Common myeloid progenitor, CD34-positive (primary cell): ENCODE results near the gene MYH9.
A peak's percentile ranks its signal among the peaks of the same experiment; 100 is the strongest.

Experiments
- CTCF ChIA-PET: fragments of 350-600 bp; sonication (Branson Sonifier 250); formaldehyde crosslinking; loops from one replicate; lab custom pipeline; 2021; ENCODE audit warnings: antibody characterized with exemption; lab: Charles Lee
- POLR2A ChIA-PET: fragments of 350-600 bp; sonication (Branson Sonifier 250); formaldehyde crosslinking; loops from one replicate; lab custom pipeline; 2021; ENCODE audit warnings: antibody characterized with exemption; lab: Charles Lee
- DNase-seq, 3 donors: peaks; one replicate each; pipeline versions ENCODE4 v3.0.0 to v3.0.0-alpha.2; 2013
- H3K27ac ChIP-seq, 2 experiments: 1 replicate in 1 of 2; 2 replicates in 1 of 2; pipeline ENCODE4 v1.7.0; 2013; ENCODE audit warnings: inconsistent platforms in 2 of 2, low read length in 2 of 2, mild to moderate bottlenecking in 2 of 2, low read depth in 1 of 2, moderate library complexity in 1 of 2; ENCODE audit not compliant: severe bottlenecking in 2 of 2, insufficient read depth in 1 of 2, poor library complexity in 1 of 2
- H3K27me3 ChIP-seq, 5 experiments: replicated peaks in 2 of 5; 1 replicate in 3 of 5; 2 replicates in 2 of 5; pipeline versions ENCODE4 v1.6.1 to v1.7.0; 2013; ENCODE audit warnings: low read length in 4 of 5, mild to moderate bottlenecking in 2 of 5, moderate library complexity in 2 of 5, inconsistent platforms in 1 of 5; ENCODE audit not compliant: insufficient read depth in 5 of 5, control insufficient read depth in 4 of 5
- H3K36me3 ChIP-seq, 4 experiments: 1 replicate in 2 of 4; 2 replicates in 2 of 4; pipeline versions ENCODE4 v1.6.1 to v1.7.0; 2013; ENCODE audit warnings: low read length in 3 of 4, control low read depth in 1 of 4, mild to moderate bottlenecking in 1 of 4; ENCODE audit not compliant: control insufficient read depth in 4 of 4, insufficient read depth in 4 of 4
- H3K4me1 ChIP-seq, 4 experiments: 1 replicate in 3 of 4; 2 replicates in 1 of 4; pipeline versions ENCODE4 v1.6.1 to v1.7.1; 2013; ENCODE audit warnings: low read length in 3 of 4, mild to moderate bottlenecking in 3 of 4, control low read depth in 1 of 4, inconsistent platforms in 1 of 4, moderate library complexity in 1 of 4; ENCODE audit not compliant: control insufficient read depth in 4 of 4, insufficient read depth in 4 of 4; ENCODE audit errors: control extremely low read depth in 1 of 4
- H3K4me3 ChIP-seq, 7 experiments: 1 replicate in 4 of 7; 2 replicates in 3 of 7; pipeline versions ENCODE4 v1.5.1 to v1.7.0; 2013; ENCODE audit warnings: mild to moderate bottlenecking in 7 of 7, low read length in 6 of 7, moderate library complexity in 6 of 7, inconsistent platforms in 2 of 7, low read depth in 2 of 7, control low read depth in 1 of 7; ENCODE audit not compliant: insufficient read depth in 4 of 7, control insufficient read depth in 1 of 7; ENCODE audit errors: extremely low read depth in 1 of 7
- H3K9me3 ChIP-seq, 5 experiments: 1 replicate in 4 of 5; 2 replicates in 1 of 5; pipeline versions ENCODE4 v1.6.1 to v1.7.1; 2013; ENCODE audit warnings: low read length in 4 of 5, mild to moderate bottlenecking in 2 of 5, inconsistent platforms in 1 of 5, low read depth in 1 of 5, moderate library complexity in 1 of 5; ENCODE audit not compliant: control insufficient read depth in 4 of 5, insufficient read depth in 2 of 5; ENCODE audit errors: control extremely low read depth in 1 of 5
- WGBS: methylation state at CpG from one replicate; pipeline ENCODE4 v1.1.5; 2013; ENCODE audit not compliant: insufficient coverage; 5-methylcytosine and 5-hydroxymethylcytosine counted together

The MYH9 gene

DNA sequence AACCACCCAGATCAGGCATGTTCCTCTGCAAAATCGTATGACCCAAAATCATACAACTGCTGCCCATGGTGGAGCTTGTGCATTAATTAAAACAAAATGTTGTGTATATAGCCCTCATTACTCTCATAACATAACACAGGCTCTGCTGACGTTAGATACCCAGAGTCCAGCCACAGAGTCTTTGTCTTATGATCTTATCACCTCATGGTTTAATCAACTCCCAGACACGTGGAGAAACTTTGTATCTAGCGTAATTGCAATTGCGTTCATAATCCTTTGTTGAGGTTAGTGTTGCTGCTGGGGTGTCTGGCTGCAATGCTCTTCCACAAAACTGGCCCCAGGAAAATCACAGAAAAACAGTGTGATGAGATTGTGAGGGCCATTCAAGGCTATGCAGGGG lies 139.8 kb downstream of the MYH9 start:
- Histone ChIP-seq H3K27me3 (no peaks in the 10 kb centered on the region), H3K9me3 (peaks cover 0 to 5% (median 2%) of the 10 kb centered on the region in 5 experiments), H3K4me1 (peaks cover 0 to 6% (median 5%) of the 10 kb centered on the region in 4 experiments), H3K27ac (no peak overlapping the region), H3K36me3 (no peaks in the 10 kb centered on the region), H3K4me3 (no peak overlapping the region)
- POLR2A ChIA-PET = no interaction called here
- CTCF ChIA-PET = interaction anchor here (1.4 to 3.7 kb wide), 2 partner anchors 9 to 13 kb away, joined by 4 to 18 read pairs; partner anchors contain the start of gene APOL2
- no CpG with 5 or more reads among the region's 5 CpGs for WGBS
- no peak for DNase-seq

DNA sequence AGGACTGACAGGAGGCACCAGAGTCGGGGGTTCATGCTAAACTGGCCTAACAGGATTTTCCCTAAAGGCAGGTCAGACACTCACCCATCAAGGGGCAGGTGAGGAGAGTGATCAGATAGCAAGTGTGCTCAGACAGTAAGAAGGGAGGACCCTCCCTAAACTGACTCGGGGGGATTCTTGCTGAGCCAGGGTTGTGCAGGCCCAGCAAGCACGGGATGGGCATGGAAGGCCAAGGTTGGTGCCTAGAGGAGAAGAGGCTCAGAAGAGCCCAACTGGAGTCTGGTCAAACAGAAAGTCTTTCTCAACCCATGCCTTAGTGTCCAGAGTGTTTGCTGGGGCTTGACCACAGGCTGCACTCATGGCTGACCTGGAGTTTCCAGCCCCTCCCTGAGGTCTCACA lies 141.0 kb downstream of the MYH9 start:
- Histone ChIP-seq H3K36me3 (no peaks in the 10 kb centered on the region), H3K27me3 (no peaks in the 10 kb centered on the region), H3K27ac (no peak overlapping the region), H3K9me3 (peaks cover 0 to 5% (median 2%) of the 10 kb centered on the region in 5 experiments), H3K4me3 (no peak overlapping the region), H3K4me1 (no peaks in the 10 kb centered on the region)
- ChIA-PET POLR2A (no interaction called here), CTCF (interaction anchor here (1.0 kb wide), 1 partner anchor 38 kb away, joined by 3 read pairs; no protein-coding TSS in a partner anchor)
- no peak for DNase-seq
- WGBS = 88% methylated on average over 3 of the region's 3 CpGs

DNA sequence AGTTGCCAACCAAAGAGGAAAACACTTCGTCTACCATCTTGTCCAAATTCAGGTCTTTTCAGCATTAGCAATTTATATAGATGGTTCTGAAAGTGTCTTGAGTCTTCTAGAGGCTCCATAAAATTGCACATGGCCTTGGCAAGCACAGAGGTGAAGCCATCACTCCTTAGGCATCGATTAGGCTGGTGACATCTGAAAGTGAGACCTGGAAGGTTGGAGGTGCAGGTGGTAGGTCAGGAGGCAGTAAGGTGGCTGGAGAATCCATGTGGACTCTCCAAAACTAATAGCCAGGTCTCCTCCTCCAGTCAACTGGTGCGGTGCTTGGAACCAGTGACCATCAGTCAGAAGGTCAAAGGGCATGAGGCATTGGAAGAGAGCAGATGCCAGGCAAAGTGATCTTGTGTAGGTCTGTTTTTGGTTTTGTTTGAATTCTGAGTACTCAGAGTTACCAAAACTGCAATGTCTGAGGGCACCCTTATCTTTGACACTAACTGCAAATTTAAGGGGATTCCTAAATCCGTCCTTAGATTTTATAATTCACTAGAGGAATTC lies 141.9 kb downstream of the MYH9 start:
- H3K27ac ChIP-seq = no peak overlapping the region
- no peak for DNase-seq
- no peaks in the 10 kb centered on the region for H3K27me3 ChIP-seq
- no peaks in the 10 kb centered on the region for H3K4me1 ChIP-seq
- H3K4me3 ChIP-seq = no peak overlapping the region
- WGBS = 91% methylated on average over 4 of the region's 4 CpGs
- ChIA-PET CTCF (no interaction called here), POLR2A (no interaction called here)
- no peaks in the 10 kb centered on the region for H3K36me3 ChIP-seq
- peaks cover 0 to 5% (median 2%) of the 10 kb centered on the region in 5 experiments for H3K9me3 ChIP-seq

DNA sequence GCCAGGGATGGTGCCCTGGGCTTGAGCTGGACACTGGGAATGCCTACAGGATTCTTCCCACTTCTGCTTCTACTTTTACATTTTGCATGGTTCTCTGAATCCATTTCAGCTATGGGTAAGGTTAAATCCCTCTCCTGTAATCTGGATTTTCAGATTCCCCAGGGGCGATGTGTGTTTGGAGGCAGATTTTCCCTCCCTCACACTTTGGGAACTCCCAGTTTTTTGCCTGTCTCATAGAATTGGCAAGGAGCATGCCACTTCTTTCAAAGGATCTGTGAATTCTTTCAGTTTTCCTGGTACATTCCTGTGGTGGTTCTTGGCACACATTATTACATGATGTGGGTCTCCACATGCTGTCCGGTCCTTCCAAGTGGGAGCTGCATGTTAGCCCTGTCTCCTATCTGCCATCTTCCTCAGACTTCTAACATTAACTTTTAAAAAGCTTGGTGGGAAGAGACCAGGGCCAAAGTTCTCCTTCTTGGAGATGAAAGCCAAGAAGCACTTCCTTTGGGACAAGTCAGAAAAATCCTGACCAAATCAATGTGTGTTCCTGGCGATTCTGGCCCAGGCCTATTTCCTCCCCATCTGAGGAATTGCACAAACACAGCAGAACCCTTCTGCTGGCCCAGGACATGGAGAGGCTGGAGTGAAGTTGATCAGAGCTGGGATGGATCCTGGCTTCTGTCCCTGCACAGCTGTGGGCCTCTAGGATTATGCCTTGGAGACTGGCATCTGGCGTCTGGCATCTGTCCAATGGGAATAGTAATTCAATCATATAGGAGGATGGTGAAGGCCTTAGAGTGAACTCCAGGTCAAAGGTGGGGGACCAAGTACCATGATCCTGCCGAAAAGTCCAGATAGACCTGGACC lies 143.0 kb downstream of the MYH9 start:
- peaks cover 0 to 5% (median 2%) of the 10 kb centered on the region in 5 experiments for H3K9me3 ChIP-seq
- POLR2A ChIA-PET = no interaction called here
- CTCF ChIA-PET = interaction anchor here (1.5 to 1.9 kb wide), 2 partner anchors 9 to 24 kb away, joined by 4 to 12 read pairs; partner anchors contain the start of gene APOL1
- no peaks in the 10 kb centered on the region for H3K36me3 ChIP-seq
- H3K27me3 ChIP-seq = no peaks in the 10 kb centered on the region
- 97% methylated on average over 4 of the region's 5 CpGs for WGBS
- H3K4me1 ChIP-seq = peaks cover 0 to 2% (median 2%) of the 10 kb centered on the region in 4 experiments
- DNase-seq = no peak
- H3K27ac ChIP-seq = no peak overlapping the region
- H3K4me3 ChIP-seq = no peak overlapping the region

DNA sequence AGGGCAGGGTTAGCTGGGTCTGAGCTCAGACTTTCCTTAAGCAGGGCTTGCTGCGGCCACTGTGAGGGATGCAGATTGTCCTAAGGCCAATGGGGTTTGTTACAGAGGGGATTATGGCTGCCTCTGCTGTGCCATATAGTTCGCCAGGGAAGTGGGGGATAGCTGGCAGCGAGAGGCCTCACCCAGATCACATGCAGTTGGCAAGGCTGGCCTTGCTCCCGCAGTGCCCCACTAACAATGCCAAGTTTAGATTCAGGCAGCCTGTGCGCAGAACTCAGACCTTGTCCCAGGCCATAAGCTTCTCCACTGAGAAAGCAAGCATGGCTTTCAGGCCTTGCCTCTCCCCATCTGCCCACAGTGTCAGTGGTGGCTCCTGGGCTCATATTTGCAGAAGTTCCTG lies 143.8 kb downstream of the MYH9 start:
- POLR2A ChIA-PET = no interaction called here
- H3K4me1 ChIP-seq = peaks cover 0 to 5% (median 4%) of the 10 kb centered on the region in 4 experiments
- no peaks in the 10 kb centered on the region for H3K36me3 ChIP-seq
- 96% methylated on average over 5 of the region's 5 CpGs for WGBS
- H3K4me3 ChIP-seq = no peak overlapping the region
- H3K27me3 ChIP-seq = no peaks in the 10 kb centered on the region
- H3K27ac ChIP-seq = no peak overlapping the region
- no peak for DNase-seq
- peaks cover 0 to 2% (median 2%) of the 10 kb centered on the region in 5 experiments for H3K9me3 ChIP-seq
- CTCF ChIA-PET = interaction anchor here (1.5 to 1.9 kb wide), 2 partner anchors 9 to 23 kb away, joined by 4 to 12 read pairs; partner anchors contain the start of gene APOL1

DNA sequence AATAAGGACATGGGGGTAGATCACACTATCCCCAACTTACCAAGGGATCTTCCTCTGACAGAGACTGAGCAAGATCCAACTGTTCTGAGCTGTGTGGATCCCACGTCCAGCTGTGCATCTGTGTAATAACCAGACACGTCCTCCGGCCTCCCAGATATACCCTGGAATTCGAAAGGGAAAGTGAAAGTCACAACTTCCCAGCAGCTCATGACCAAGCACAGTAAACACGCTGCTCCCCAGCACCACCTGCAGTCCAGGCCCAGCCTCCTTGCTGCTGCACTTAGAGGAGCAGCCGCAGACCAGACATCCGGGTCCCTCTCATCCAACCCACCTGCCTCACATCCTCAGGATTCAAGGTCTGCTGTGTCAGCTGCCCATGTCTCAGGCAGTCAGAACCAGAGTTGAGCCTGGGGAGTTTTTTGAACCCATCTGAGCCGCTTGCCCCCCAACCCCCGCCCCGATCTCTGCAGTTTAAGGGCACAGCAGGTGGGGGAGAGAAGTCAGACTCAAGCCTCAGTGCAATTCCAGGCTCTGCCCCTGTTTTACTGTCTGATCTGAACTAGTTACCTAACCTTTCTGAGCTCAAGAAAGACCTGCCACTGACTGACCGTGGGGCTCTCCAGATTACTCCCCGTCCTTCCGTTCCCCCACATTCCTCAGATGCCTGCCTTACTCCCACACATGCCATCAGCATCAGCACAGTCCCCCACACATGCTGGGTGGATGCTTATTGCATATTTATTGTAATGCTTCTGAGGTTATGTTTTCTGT lies 148.2 kb downstream of the MYH9 start, which contains the start of gene APOL2:
Gene APOL2 (minus strand): TSS at position 127 of the 771 bp plus-strand sequence. CDS start 6,365 bp downstream, outside the sequence.
- ChIA-PET POLR2A (interaction anchor here (0.6 to 1.2 kb wide), 2 partner anchors 13 to 28 kb away, joined by 3 read pairs; partner anchors contain the start of gene APOL1), CTCF (interaction anchor here (0.6 to 6.0 kb wide), 23 partner anchors 10 to 768 kb away, joined by 3 to 29 read pairs (median 6); partner anchors contain the start of gene APOL1)
- peaks cover 9 to 32% (median 22%) of the 10 kb centered on the region in 4 experiments for H3K4me1 ChIP-seq

More for the DNA sequence above, 148.2 kb downstream of the MYH9 start, which contains the start of gene APOL2:
- Histone ChIP-seq H3K27ac (peak within 1 kb of the TSS; percentile 67 to 93), H3K4me3 (peak within 1 kb of the TSS; percentile 79 to 99 (median 89)), H3K9me3 (peaks cover 0 to 3% (median 0%) of the 10 kb centered on the region in 5 experiments), H3K27me3 (no peaks in the 10 kb centered on the region), H3K36me3 (peaks cover 6 to 20% (median 11%) of the 10 kb centered on the region in 4 experiments)
- WGBS = 11% methylated on average over 10 of the region's 13 CpGs
- peak; percentile 88 to 96 (median 96) for DNase-seq
